GM12891 (cell line): ENCODE results near the gene SDC4.

Experiments
- POLR2A ChIP-seq: IDR thresholded peaks from 2 replicates; pipeline ENCODE4 v1.6.1; 2011; ENCODE audit warnings: low read depth, low read length, control low read depth
- POLR2AphosphoS5 ChIP-seq: IDR thresholded peaks from 2 replicates; pipeline ENCODE4 v1.6.1; 2011; ENCODE audit warnings: low read depth, low read length, control low read depth
- SPI1 ChIP-seq: IDR thresholded peaks from 2 replicates; pipeline ENCODE4 v1.6.1; 2011; ENCODE audit warnings: low read depth, low read length, control low read depth
- TAF1 ChIP-seq: IDR thresholded peaks from 2 replicates; pipeline ENCODE4 v1.6.1; 2011; ENCODE audit warnings: low read depth, low read length, control low read depth

GRCh38 chr20:45366192-45366591 lies 18.0 kb upstream of the SDC4 start:
- no peak for TF ChIP-seq POLR2AphosphoS5
- TF ChIP-seq TAF1 = no peak
- TF ChIP-seq POLR2A = no peak
- TF ChIP-seq SPI1 = no peak
